HEK293 (cell line): ENCODE data around the gene SPC24.
A peak's percentile ranks its signal among the peaks of the same experiment; 100 is the strongest.

Experiments
- CTCF ChIA-PET: fragments of 350-600 bp; formaldehyde crosslinking; extraction: SDS; loops from one replicate; lab custom pipeline; 2021; ENCODE audit warnings: antibody characterized with exemption; lab: Yijun Ruan, JAX
- POLR2A ChIA-PET: fragments of 300-600 bp; formaldehyde crosslinking; extraction: SDS; loops from one replicate; lab custom pipeline; 2020; ENCODE audit warnings: antibody characterized with exemption, inconsistent platforms; lab: Yijun Ruan, JAX
- H3K27ac ChIP-seq: fragments of 200-500 bp; sonication (Bioruptor generic); 2 replicates; pipeline ENCODE4 v1.5.1; 2014; ENCODE audit warnings: low read depth, low read length, control low read depth, inconsistent platforms; ENCODE audit errors: extremely low read depth
- H3K36me3 ChIP-seq, 2 experiments: fragments of 200-500 bp in 1 of 2; sonication (Bioruptor generic) in 1 of 2; 1 replicate in 1 of 2; 2 replicates in 1 of 2; pipeline ENCODE4 v1.5.1; 2014 to 2017; ENCODE audit warnings: inconsistent platforms in 2 of 2, low read length in 2 of 2; ENCODE audit not compliant: control insufficient read depth in 2 of 2, insufficient read depth in 1 of 2
- H3K4me1 ChIP-seq: fragments of 200-500 bp; sonication (Bioruptor generic); 2 replicates; pipeline ENCODE4 v1.5.1; 2014; ENCODE audit warnings: mild to moderate bottlenecking, low read length, inconsistent platforms; ENCODE audit not compliant: control insufficient read depth, insufficient read depth
- H3K4me3 ChIP-seq: 2 replicates; pipeline ENCODE4 v1.5.1; 2011; ENCODE audit warnings: low read depth, mild to moderate bottlenecking, control low read depth, low read length, moderate library complexity
- H3K9me3 ChIP-seq: fragments of 200-500 bp; sonication (Bioruptor generic); 2 replicates; pipeline ENCODE4 v1.5.1; 2014; ENCODE audit warnings: low read depth, low read length, inconsistent platforms; ENCODE audit not compliant: control insufficient read depth, insufficient read depth
- GLIS1 ChIP-seq: fragments of 450-650 bp; formaldehyde crosslinking; IDR thresholded peaks from 2 replicates; pipeline ENCODE4 v1.5.1; 2016; ENCODE audit warnings: missing biosample characterization, missing genetic modification characterization
- GLIS2 ChIP-seq: fragments of 450-650 bp; formaldehyde crosslinking; IDR thresholded peaks from 2 replicates; pipeline ENCODE4 v1.5.1; 2016; ENCODE audit warnings: missing biosample characterization, missing genetic modification characterization
- HOXA7 ChIP-seq: sonication (generic); formaldehyde crosslinking; IDR thresholded peaks from 2 replicates; pipeline ENCODE4 v1.8.1; 2022; ENCODE audit warnings: missing genetic modification reagents, borderline replicate concordance
- HOXD13 ChIP-seq: sonication (generic); formaldehyde crosslinking; IDR thresholded peaks from 2 replicates; pipeline ENCODE4 v1.8.0; 2022; ENCODE audit warnings: missing genetic modification reagents, borderline replicate concordance
- KLF17 ChIP-seq: fragments of 450-650 bp; formaldehyde crosslinking; IDR thresholded peaks from 2 replicates; pipeline ENCODE4 v1.5.1; 2016; ENCODE audit warnings: missing biosample characterization, missing genetic modification characterization
- KLF8 ChIP-seq: fragments of 450-650 bp; formaldehyde crosslinking; IDR thresholded peaks from 2 replicates; pipeline ENCODE4 v1.5.1; 2016; ENCODE audit warnings: missing biosample characterization, missing genetic modification characterization
- KLF9 ChIP-seq: fragments of 450-650 bp; formaldehyde crosslinking; IDR thresholded peaks from 2 replicates; pipeline ENCODE4 v1.5.1; 2016; ENCODE audit warnings: missing biosample characterization, missing genetic modification characterization, low read depth
- ZBTB1 ChIP-seq: fragments of 450-650 bp; formaldehyde crosslinking; IDR thresholded peaks from 2 replicates; pipeline ENCODE4 v1.5.1; 2016; ENCODE audit warnings: missing biosample characterization, missing genetic modification characterization
- ZBTB8A ChIP-seq: fragments of 450-650 bp; formaldehyde crosslinking; IDR thresholded peaks from 2 replicates; pipeline ENCODE4 v1.5.1; 2016; ENCODE audit warnings: missing biosample characterization, missing genetic modification characterization
- ZNF341 ChIP-seq: fragments of 450-650 bp; formaldehyde crosslinking; IDR thresholded peaks from 2 replicates; pipeline ENCODE4; 2016; ENCODE audit warnings: low read depth, missing biosample characterization, missing genetic modification characterization
- ZNF394 ChIP-seq: fragments of 450-650 bp; formaldehyde crosslinking; IDR thresholded peaks from 2 replicates; pipeline ENCODE4 v1.5.1; 2016; ENCODE audit warnings: missing biosample characterization, missing genetic modification characterization, mild to moderate bottlenecking, moderate library complexity, borderline replicate concordance
- ZNF423 ChIP-seq: fragments of 450-650 bp; formaldehyde crosslinking; IDR thresholded peaks from 2 replicates; pipeline ENCODE4 v1.5.1; 2016; ENCODE audit warnings: missing biosample characterization, missing genetic modification characterization
- ZNF548 ChIP-seq: fragments of 450-650 bp; formaldehyde crosslinking; IDR thresholded peaks from 2 replicates; pipeline ENCODE4 v1.5.1; 2016; ENCODE audit warnings: missing biosample characterization, missing genetic modification characterization
- ZNF654 ChIP-seq: fragments of 450-650 bp; formaldehyde crosslinking; IDR thresholded peaks from 2 replicates; pipeline ENCODE4 v1.5.1; 2016; ENCODE audit warnings: low read depth, missing biosample characterization, missing genetic modification characterization
- ZNF747 ChIP-seq: fragments of 450-650 bp; formaldehyde crosslinking; IDR thresholded peaks from 2 replicates; pipeline ENCODE4 v1.5.1; 2016; ENCODE audit warnings: missing biosample characterization, missing genetic modification characterization
- ZNF792 ChIP-seq: fragments of 450-650 bp; formaldehyde crosslinking; IDR thresholded peaks from 2 replicates; pipeline ENCODE4 v1.5.1; 2016; ENCODE audit warnings: missing biosample characterization, missing genetic modification characterization
- TF ChIP-seq, protein P1 (sequence below): fragments of 450-650 bp; formaldehyde crosslinking; IDR thresholded peaks from 2 replicates; pipeline ENCODE4 v1.5.1; 2017; ENCODE audit warnings: missing biosample characterization, missing genetic modification characterization
- TF ChIP-seq, protein P2 (sequence below): fragments of 450-650 bp; formaldehyde crosslinking; IDR thresholded peaks from 2 replicates; pipeline ENCODE4 v1.5.1; 2016; ENCODE audit warnings: missing biosample characterization, missing genetic modification characterization

SPC24 gene

GRCh38 chr19:11203194-11204075 is 47.9 kb upstream of the SPC24 start (continued):
- TF ChIP-seq, protein P1, sequence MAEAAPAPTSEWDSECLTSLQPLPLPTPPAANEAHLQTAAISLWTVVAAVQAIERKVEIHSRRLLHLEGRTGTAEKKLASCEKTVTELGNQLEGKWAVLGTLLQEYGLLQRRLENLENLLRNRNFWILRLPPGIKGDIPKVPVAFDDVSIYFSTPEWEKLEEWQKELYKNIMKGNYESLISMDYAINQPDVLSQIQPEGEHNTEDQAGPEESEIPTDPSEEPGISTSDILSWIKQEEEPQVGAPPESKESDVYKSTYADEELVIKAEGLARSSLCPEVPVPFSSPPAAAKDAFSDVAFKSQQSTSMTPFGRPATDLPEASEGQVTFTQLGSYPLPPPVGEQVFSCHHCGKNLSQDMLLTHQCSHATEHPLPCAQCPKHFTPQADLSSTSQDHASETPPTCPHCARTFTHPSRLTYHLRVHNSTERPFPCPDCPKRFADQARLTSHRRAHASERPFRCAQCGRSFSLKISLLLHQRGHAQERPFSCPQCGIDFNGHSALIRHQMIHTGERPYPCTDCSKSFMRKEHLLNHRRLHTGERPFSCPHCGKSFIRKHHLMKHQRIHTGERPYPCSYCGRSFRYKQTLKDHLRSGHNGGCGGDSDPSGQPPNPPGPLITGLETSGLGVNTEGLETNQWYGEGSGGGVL (tag by site-specific recombination) = peak; percentile 83
- TF ChIP-seq KLF8 (tag by site-specific recombination) (no peak), ZNF654 (tag by site-specific recombination) (peak; percentile 34), ZNF747 (tag by site-specific recombination) (no peak), ZNF548 (tag by site-specific recombination) (no peak), HOXA7 (CRISPR knock-in tag) (no peak), ZBTB1 (tag by site-specific recombination) (no peak), KLF17 (tag by site-specific recombination) (no peak)
- TF ChIP-seq, protein P2, sequence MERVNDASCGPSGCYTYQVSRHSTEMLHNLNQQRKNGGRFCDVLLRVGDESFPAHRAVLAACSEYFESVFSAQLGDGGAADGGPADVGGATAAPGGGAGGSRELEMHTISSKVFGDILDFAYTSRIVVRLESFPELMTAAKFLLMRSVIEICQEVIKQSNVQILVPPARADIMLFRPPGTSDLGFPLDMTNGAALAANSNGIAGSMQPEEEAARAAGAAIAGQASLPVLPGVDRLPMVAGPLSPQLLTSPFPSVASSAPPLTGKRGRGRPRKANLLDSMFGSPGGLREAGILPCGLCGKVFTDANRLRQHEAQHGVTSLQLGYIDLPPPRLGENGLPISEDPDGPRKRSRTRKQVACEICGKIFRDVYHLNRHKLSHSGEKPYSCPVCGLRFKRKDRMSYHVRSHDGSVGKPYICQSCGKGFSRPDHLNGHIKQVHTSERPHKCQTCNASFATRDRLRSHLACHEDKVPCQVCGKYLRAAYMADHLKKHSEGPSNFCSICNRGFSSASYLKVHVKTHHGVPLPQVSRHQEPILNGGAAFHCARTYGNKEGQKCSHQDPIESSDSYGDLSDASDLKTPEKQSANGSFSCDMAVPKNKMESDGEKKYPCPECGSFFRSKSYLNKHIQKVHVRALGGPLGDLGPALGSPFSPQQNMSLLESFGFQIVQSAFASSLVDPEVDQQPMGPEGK (tag by site-specific recombination) = peak; percentile 65
- TF ChIP-seq, all 188 proteins: peak for 12

- H3K4me3 ChIP-seq = no peak overlapping the region
- H3K4me1 ChIP-seq = 0 out of 2 replicates have a peak, but pooled peaks cover 2% of the 10 kb centered on the region
- H3K36me3 ChIP-seq = peaks cover 0 to 4% of the 10 kb centered on the region in 2 experiments; a peak in 2 of 3 replicates
- TF ChIP-seq HOXD13 (CRISPR knock-in tag) (no peak), GLIS1 (tag by site-specific recombination) (peak; percentile 64), ZNF423 (tag by site-specific recombination) (no peak), ZBTB8A (tag by site-specific recombination) (0 out of 2 replicates have a peak, but pooled peaks have one; percentile 6), ZNF341 (tag by site-specific recombination) (no peak), ZNF792 (peak; percentile 98)
- CTCF ChIA-PET = interaction anchor here (0.6 to 3.6 kb wide), 7 partner anchors 64 to 333 kb away, joined by 3 to 44 read pairs (median 7); no protein-coding TSS in a partner anchor
- POLR2A ChIA-PET = interaction anchor here (0.7 to 1.7 kb wide), 2 partner anchors 60 to 70 kb away, joined by 3 to 6 read pairs; no protein-coding TSS in a partner anchor
- no peaks in the 10 kb centered on the region for H3K9me3 ChIP-seq
- H3K27ac ChIP-seq = no peak overlapping the region
Observed at GRCh38 chr19:11202488-11203193, 47.1 kb upstream of the SPC24 start.

DNA sequence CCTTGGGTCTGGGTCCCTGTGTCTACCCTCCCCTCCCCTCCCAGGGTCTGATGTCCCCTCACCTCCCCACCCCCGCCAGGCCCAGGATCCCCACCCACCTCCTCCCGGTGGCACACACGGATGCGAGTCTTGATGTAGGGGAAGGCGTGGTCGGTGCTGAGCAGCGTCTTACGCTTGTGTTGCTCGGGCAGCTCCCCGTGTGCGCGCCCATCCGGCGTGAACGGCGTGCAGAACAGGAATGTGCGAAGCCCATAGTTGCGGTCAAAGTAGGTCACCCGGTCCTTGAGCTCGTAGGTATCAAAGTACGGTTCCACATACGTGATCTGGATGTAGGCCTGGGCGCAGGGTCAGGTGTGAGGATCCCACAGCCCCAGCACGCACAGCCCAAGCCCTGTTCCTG is 46.2 kb upstream of the SPC24 start:
- Histone ChIP-seq H3K4me3 (no peak overlapping the region), H3K27ac (no peak overlapping the region), H3K9me3 (no peaks in the 10 kb centered on the region), H3K4me1 (0 out of 2 replicates have a peak, but pooled peaks cover 2% of the 10 kb centered on the region), H3K36me3 (peaks cover 0 to 4% of the 10 kb centered on the region in 2 experiments; a peak in 2 of 3 replicates)
- TF ChIP-seq KLF9 (tag by site-specific recombination) = no peak
- TF ChIP-seq GLIS2 = no peak
- TF ChIP-seq ZNF394 (tag by site-specific recombination) = no peak
- ChIA-PET CTCF (interaction anchor here (0.9 to 1.2 kb wide), 2 partner anchors 63 to 76 kb away, joined by 4 to 8 read pairs; no protein-coding TSS in a partner anchor), POLR2A (interaction anchor here (0.7 kb wide), 1 partner anchor 69 kb away, joined by 3 read pairs; no protein-coding TSS in a partner anchor)
